ENCODE results near the gene AMFR.

The AMFR gene

GRCh38 chr16:56336071-56336688, 89.2 kb downstream of the AMFR start:
- in situ Hi-C loops (cut with MboI; ENCODE audit: low sequenced_read_pairs), result no loop called here

GRCh38 chr16:56334761-56335160, 90.6 kb downstream of the AMFR start:
- in situ Hi-C loops (cut with MboI; ENCODE audit: low sequenced_read_pairs), result no loop called here

- in situ Hi-C loops (cut with MboI; ENCODE audit: low sequenced_read_pairs), result no loop called here
These were observed 92.8 kb downstream of the AMFR start for GRCh38 chr16:56332464-56333079.

GRCh38 chr16:56331915-56332314, 93.4 kb downstream of the AMFR start:
- in situ Hi-C loops (cut with MboI; ENCODE audit: low sequenced_read_pairs), result no loop called here

GRCh38 chr16:56331399-56331798, 93.9 kb downstream of the AMFR start:
- in situ Hi-C loops (cut with MboI; ENCODE audit: low sequenced_read_pairs), result no loop called here

- in situ Hi-C loops (cut with MboI; ENCODE audit: low sequenced_read_pairs), result no loop called here
These were observed 94.9 kb downstream of the AMFR start for GRCh38 chr16:56330476-56330875.

- in situ Hi-C loops (cut with MboI; ENCODE audit: low sequenced_read_pairs), result no loop called here
These were observed 95.5 kb downstream of the AMFR start for GRCh38 chr16:56329887-56330286.

GRCh38 chr16:56328276-56329022, 96.9 kb downstream of the AMFR start:
- in situ Hi-C loops (cut with MboI; ENCODE audit: low sequenced_read_pairs), result no loop called here

GRCh38 chr16:56327929-56328258, 97.5 kb downstream of the AMFR start:
- in situ Hi-C loops (cut with MboI; ENCODE audit: low sequenced_read_pairs), result no loop called here

- in situ Hi-C loops (cut with MboI; ENCODE audit: low sequenced_read_pairs), result no loop called here
These were observed 98.0 kb downstream of the AMFR start for GRCh38 chr16:56327071-56327928.

- in situ Hi-C loops (cut with MboI; ENCODE audit: low sequenced_read_pairs), result no loop called here
These were observed 99.4 kb downstream of the AMFR start for GRCh38 chr16:56325956-56326355.

GRCh38 chr16:56324406-56324805, 100.9 kb downstream of the AMFR start:
- in situ Hi-C loops (cut with MboI; ENCODE audit: low sequenced_read_pairs), result loop anchor here (25.0 kb wide), 1 partner anchor 387 kb away; no protein-coding TSS in a partner anchor

- in situ Hi-C loops (cut with MboI; ENCODE audit: low sequenced_read_pairs), result loop anchor here (25.0 kb wide), 1 partner anchor 384 kb away; no protein-coding TSS in a partner anchor
These were observed 103.8 kb downstream of the AMFR start for GRCh38 chr16:56321571-56321970.

GRCh38 chr16:56320811-56321558, 104.4 kb downstream of the AMFR start:
- in situ Hi-C loops (cut with MboI; ENCODE audit: low sequenced_read_pairs), result loop anchor here (25.0 kb wide), 1 partner anchor 384 kb away; no protein-coding TSS in a partner anchor

GRCh38 chr16:56320056-56320455, 105.3 kb downstream of the AMFR start:
- in situ Hi-C loops (cut with MboI; ENCODE audit: low sequenced_read_pairs), result loop anchor here (25.0 kb wide), 1 partner anchor 383 kb away; no protein-coding TSS in a partner anchor

- in situ Hi-C loops (cut with MboI; ENCODE audit: low sequenced_read_pairs), result loop anchor here (25.0 kb wide), 1 partner anchor 382 kb away; no protein-coding TSS in a partner anchor
These were observed 106.0 kb downstream of the AMFR start for GRCh38 chr16:56319376-56319775.

GRCh38 chr16:56318827-56319140, 106.6 kb downstream of the AMFR start:
- in situ Hi-C loops (cut with MboI; ENCODE audit: low sequenced_read_pairs), result loop anchor here (25.0 kb wide), 1 partner anchor 381 kb away; no protein-coding TSS in a partner anchor

- in situ Hi-C loops (cut with MboI; ENCODE audit: low sequenced_read_pairs), result loop anchor here (25.0 kb wide), 1 partner anchor 381 kb away; no protein-coding TSS in a partner anchor
These were observed 107.1 kb downstream of the AMFR start for GRCh38 chr16:56317998-56318826.

- in situ Hi-C loops (cut with MboI; ENCODE audit: low sequenced_read_pairs), result loop anchor here (25.0 kb wide), 1 partner anchor 379 kb away; no protein-coding TSS in a partner anchor
These were observed 108.8 kb downstream of the AMFR start for GRCh38 chr16:56316545-56316944.

Measured in HL-60/S4 treated with phorbol 12-myristate 13-acetate at 8.2 ng/mL for 4 days and 3 days (cell line).